ENCODE data around the gene ZNF189.

Gene ZNF189

DNA sequence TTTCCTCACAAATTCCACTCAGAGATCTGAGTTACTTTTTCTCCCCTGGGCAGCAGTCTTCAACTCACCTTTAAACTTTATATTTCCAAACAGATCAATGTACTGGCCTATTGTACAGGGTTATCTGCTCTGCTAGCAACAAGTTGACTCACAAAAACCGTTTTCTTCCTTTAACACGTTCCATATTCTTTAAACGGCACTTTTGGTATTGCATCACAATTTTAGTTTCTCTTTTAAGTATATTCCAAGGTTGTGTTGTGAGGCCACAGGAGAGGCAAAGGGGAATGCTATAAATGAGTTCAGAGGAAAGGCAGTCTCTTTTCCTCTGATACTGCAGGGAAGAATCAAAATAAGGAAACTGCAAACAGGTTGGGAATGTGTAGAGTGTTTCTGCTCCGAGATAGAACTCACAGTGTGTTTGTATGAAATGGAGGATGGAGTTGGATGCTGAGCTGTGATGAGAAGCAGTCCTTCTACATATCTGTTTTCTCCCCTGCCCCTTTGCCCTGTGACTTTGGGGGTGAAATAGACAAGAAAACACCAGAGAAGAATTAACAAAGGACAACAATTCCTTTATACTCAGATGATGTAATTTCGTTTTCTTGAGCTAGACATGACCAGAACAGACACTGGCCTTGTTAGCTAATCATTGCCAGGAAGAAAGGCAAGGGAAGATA is 46.8 kb downstream of the ZNF189 start:
- intact Hi-C loops (cut with DNase I), result no loop called here
- DNase-seq, result no peak

DNA sequence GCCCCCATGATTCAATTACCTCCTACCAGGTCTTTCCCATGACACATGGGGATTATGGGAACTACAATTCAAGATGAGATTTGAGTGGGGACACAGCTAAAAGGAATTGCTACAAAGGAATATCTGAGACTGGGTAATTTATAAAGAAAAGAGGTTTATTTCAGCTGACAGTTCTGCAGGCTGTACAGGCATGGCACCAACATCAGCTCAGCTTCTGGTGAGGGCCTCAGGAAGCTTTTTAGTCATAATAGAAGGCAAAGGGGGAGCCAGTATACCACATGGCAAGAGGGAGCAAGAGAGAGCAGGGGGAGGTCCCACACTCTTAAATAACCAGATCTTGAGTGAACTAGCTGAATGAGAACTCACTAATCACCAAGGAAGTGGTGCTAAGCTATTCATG is 48.1 kb downstream of the ZNF189 start:
- DNase-seq, result no peak
- intact Hi-C loops (cut with DNase I), result no loop called here

DNA sequence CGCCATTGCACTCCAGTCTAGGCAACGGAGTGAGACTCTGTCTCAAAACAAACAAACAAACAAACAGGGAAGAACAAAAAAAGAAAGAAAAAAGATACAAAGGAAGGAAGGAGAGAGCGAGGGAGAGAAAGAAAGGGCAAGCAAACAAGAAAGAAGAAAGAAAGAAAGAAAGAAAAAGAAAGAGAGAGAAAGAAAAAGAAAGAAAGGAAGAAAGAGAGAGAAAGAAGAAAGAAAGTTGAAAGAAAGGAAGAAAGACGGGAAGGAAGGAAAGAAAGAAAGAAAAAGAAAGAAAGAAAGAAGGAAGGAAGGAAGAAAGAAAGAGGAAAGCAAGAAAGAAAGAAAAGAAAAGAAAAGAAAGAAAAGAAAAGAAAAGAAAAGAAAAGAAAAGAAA is 50.0 kb downstream of the ZNF189 start:
- intact Hi-C loops (cut with DNase I), result no loop called here
- no peak for DNase-seq

DNA sequence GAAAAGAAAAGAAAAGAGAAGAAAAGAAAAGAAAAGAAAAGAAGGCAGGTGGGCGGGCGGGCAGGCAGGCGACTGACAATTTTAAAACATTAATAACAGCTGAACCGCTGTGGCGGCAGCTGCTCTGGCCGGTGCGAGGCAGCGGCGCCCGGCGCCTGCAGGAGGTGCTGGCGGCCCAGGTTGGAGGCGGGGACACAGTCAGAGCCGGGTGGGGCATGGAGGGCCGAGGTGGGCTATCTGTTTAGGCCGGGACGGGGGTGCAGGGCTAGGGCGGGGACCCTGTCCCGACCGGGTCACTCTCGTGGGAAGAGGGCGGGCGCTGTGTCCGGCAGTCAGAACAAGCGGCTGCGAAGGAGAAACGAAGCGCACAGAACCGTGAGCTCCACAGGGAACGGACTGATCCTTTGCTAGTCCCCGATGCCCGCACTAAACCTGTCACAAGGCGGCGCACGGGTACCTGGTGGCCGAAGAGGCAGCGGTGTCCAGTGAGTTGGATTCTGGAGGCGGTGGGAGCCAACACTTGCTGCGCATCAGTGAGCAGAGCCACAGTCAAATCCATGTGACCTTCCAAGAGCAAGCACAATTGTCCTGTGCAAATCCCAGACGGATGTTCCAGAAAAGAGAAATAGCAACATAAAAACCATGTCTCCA is 50.5 kb downstream of the ZNF189 start:
- intact Hi-C loops (cut with DNase I), result no loop called here

DNA sequence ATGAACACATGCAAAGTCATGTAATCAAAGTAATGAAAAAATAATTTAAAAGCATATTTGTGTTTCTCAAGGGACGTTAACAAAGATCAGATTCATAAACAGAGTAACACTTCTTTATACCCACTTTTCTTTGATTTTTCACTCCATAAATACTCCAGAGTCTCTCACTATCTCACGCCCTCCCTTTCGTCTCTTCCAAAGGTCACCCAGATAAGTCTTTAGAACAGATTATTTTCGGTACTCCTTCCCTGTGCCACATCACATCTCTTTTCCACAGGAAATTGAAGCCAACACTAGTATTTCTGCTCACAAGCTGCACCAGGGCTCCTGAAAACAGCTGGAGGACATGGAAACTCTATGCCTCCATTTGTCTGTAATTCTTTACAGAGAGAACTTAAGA is 52.3 kb downstream of the ZNF189 start:
- DNase-seq, result no peak
- intact Hi-C loops (cut with DNase I), result no loop called here

More for the DNA sequence above, 50.5 kb downstream of the ZNF189 start:
- peak; percentile 46 to 95 (median 72) for DNase-seq

DNA sequence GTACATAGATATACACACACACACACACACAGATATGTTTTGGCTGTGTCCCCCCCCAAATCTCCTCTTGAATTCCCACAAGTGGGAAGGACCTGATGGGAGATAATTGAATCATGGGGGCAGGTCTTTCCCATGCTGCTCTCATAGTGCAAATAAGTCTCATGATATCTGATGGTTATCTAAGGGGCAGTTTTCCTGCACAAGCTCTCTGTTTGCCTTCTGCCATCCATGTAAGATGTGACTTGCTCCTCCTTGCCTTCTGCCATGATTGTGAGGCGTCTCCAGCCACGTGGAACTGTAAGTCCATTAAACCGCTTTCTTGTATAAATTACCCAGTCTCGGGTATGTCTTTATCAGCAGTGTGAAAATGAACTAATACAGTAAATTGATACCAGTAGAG is 52.8 kb downstream of the ZNF189 start:
- intact Hi-C loops (cut with DNase I), result no loop called here
- no peak for DNase-seq

DNA sequence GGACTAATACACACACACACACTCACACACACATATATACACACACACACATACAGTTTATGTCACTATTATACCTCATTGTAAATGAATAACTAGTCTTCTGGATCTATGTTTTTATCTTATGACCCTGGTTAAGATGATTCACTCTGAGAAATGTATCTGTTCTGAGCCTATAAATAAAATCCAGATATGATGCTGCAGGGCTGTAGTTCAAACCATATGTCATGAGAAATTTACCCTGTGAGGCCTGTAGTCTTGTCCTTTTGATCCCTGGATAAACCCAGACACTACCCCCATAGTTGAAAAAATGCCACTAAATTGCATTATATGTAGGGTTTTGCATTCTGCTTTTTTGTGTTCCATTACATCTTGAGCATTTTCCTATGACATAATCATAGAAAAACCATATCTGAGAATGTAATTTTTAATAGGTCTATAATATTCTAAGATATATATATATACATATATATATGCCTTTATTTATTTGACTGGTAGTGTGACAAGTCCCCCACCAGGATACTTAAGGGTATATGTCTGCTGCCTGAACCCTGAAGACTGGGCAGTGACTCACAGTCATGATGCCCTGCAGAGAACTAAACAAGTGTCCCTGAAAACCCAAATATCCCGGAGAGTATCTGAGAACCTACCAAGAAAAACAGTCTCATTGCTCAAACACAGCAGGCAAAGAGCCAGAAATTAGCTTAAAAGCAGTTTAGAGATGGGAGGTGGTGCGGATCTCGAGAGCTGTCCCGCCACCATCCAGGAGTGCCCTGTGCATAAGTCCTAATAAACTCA is 55.3 kb downstream of the ZNF189 start:
- intact Hi-C loops (cut with DNase I), result no loop called here
- DNase-seq, result no peak

DNA sequence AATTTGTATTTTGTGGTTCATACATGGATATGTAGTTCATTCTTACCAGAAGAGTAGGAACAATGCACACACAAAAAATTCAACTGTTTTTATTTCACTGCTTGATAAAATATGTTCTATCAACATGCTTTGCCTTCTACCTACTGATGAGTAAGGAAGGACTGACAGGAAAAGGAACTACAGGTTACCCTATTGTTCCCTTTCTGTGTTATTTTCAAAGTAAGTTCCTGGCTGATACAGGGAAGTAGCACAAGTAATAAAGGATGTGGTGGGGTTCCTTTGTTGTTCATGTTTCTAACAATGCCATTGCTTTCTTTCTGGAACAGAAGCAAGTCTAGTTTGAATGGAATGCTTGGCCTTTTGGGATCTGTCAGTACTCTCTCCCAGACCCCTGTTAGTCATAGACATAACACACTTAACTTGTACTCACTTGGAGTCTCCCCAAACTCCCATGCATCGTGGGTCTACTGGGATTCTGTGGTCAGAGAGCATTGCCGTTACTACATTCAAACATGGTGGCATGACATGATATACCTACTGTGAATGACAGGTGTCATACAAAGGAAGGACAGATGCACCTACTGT is 57.1 kb downstream of the ZNF189 start:
- DNase-seq, result no peak
- intact Hi-C loops (cut with DNase I), result no loop called here

DNA sequence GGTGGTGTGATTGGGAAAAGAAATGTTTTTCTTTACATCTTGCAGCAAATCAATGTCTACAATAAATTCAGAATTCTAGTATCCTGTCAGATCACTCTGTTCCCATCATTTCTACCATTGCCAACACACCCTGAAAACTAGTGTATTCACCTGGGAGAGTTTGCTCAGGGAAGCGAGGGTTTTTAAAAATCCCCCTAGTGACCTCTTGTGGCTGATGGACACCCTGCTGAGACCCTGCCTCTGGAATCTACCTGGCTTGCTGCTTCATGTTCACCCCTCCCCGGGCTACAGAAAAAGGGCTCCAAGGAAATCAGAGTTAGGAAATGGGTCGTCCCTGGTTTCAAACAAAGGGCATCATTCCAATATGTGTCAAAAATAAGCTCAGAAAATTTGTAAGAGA is 58.4 kb downstream of the ZNF189 start:
- intact Hi-C loops (cut with DNase I), result no loop called here
- DNase-seq, result no peak

DNA sequence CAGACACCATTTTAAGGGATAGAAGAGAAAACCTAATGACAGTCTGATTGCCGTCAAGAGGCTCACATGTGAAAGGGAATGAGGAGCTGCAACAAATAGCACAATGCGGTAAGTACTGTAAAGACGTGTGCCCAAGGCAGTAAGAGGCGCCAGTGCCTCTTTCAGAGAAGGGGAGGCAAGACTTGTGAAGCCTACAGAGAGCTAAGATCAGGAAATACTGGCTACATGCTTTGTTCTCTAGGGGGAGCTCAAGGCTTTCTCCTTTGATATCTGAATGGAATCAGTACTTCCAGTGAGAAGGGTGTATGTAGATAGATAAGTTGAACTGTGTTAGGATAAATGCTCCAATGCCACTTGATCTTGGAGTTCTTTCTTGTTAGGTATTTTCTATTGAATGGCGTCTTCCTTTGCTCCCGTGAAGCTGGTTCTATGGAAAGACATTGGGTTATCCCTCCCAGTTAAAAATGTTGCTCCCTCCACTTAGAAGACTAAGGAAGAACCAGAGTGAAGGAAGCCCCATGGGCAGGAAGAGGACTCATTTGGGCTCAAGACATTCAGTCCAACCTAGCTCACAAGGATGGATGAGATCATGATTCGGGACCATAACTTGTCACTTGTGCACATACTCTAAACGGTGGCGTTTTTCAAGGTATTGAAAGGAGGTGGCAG is 60.4 kb downstream of the ZNF189 start:
- peak in 2 of 10 donors; percentile 24 to 78 for DNase-seq
- intact Hi-C loops (cut with DNase I), result loop anchor here (1.0 kb wide), 1 partner anchor 71 kb away; no protein-coding TSS in a partner anchor
